Spleen (tissue), 7 donors: ENCODE results near the gene DEK.

Source experiments
- POLR2A ChIP-seq, 3 donors: fragments of 450-650 bp; IDR thresholded peaks; one replicate each; pipeline ENCODE4 v1.5.1; 2017; ENCODE audit warnings: antibody characterized with exemption in 3 of 3, mild to moderate bottlenecking in 1 of 3
- POLR2AphosphoS5 ChIP-seq, 3 donors: sonication (generic); formaldehyde crosslinking; IDR thresholded peaks; one replicate each; pipeline ENCODE4 v1.5.1; 2017; ENCODE audit warnings: antibody characterized with exemption in 3 of 3
- TF ChIP-seq, protein P1 (sequence below), 11 experiments: fragments of 200-600 bp in 7 of 11; fragments of 450-650 bp in 4 of 11; sonication (generic) in 4 of 11; IDR thresholded peaks in 8 of 11; conservative IDR thresholded peaks in 3 of 11; 1 replicate in 7 of 11; 2 replicates in 4 of 11; pipeline versions ENCODE4 v1.4.0 to v1.8.0; 2016 to 2021; ENCODE audit warnings: antibody characterized with exemption in 11 of 11, inconsistent platforms in 4 of 11, mild to moderate bottlenecking in 1 of 11
- donor health status: DM: no; HTN: no; CAD: no; lungs with moderate emphysema.
- donor health status: DM: no; HTN: no; CAD: no.
- donor health status: DM: no; HTN: no; CAD: no.

DNA sequence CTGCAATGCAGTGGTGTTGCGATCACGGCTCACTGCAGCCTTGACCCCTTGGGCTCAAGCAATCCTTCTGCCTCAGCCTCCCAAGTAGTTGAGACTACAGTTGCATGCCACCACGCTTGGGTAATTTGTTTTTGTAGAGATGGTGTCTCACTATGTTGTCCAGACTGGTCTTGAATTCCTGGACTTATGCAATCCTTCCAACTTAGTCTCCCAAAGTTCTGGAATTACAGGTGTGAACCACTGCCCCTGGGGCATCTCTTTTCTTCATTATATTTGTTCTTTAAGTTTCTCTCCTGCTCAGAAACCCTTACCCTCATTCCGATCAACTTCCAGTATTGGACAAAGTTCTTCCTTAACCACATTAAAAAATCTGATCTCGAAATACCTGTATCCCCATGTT, 44.7 kb upstream of the DEK start:
- TF ChIP-seq, protein P1, sequence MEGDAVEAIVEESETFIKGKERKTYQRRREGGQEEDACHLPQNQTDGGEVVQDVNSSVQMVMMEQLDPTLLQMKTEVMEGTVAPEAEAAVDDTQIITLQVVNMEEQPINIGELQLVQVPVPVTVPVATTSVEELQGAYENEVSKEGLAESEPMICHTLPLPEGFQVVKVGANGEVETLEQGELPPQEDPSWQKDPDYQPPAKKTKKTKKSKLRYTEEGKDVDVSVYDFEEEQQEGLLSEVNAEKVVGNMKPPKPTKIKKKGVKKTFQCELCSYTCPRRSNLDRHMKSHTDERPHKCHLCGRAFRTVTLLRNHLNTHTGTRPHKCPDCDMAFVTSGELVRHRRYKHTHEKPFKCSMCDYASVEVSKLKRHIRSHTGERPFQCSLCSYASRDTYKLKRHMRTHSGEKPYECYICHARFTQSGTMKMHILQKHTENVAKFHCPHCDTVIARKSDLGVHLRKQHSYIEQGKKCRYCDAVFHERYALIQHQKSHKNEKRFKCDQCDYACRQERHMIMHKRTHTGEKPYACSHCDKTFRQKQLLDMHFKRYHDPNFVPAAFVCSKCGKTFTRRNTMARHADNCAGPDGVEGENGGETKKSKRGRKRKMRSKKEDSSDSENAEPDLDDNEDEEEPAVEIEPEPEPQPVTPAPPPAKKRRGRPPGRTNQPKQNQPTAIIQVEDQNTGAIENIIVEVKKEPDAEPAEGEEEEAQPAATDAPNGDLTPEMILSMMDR (IDR thresholded peaks at IDR 0.05 in 8 of 11, conservative IDR thresholded peaks at IDR 0.05 in 3 of 11) = no peak
- no peak for TF ChIP-seq POLR2A (IDR thresholded peaks at IDR 0.05)
- no peak for TF ChIP-seq POLR2AphosphoS5 (IDR thresholded peaks at IDR 0.05)
